NCI-H2107 (cell line): ENCODE measurements around the gene HOXA11.

Experiments
- DNase-seq: peaks from one replicate; lab custom pipeline; 2025; lab: John Stamatoyannopoulos, UW

Gene HOXA11

GRCh38 chr7:27133409-27134231, 51.4 kb downstream of the HOXA11 start:
- no peak for DNase-seq

GRCh38 chr7:27132978-27133377, 52.1 kb downstream of the HOXA11 start:
- DNase-seq = no peak

GRCh38 chr7:27132214-27132613, 52.8 kb downstream of the HOXA11 start:
- DNase-seq = no peak

- no peak for DNase-seq
Observed at GRCh38 chr7:27131390-27131819, 53.6 kb downstream of the HOXA11 start.
